HG03025 (cell line): ENCODE measurements around the gene EEF1A2.

ENCODE experiments used
- ATAC-seq: cut with Tn5 transposase; IDR thresholded peaks from one replicate; pipeline ENCODE4 v1.9.1; 2021; ENCODE audit warnings: mild to moderate bottlenecking, moderate library complexity; ENCODE audit not compliant: unreplicated experiment, low FRiP score

The EEF1A2 gene

GRCh38 chr20:63498960-63499337 is at the start of gene EEF1A2:
EEF1A2 (minus strand) TSS chr20:63499083; CDS start chr20:63497763, 1,320 bp downstream.
- ATAC-seq: no peak

GRCh38 chr20:63548542-63548941 is 49.7 kb upstream of the EEF1A2 start:
- no peak for ATAC-seq

DNA sequence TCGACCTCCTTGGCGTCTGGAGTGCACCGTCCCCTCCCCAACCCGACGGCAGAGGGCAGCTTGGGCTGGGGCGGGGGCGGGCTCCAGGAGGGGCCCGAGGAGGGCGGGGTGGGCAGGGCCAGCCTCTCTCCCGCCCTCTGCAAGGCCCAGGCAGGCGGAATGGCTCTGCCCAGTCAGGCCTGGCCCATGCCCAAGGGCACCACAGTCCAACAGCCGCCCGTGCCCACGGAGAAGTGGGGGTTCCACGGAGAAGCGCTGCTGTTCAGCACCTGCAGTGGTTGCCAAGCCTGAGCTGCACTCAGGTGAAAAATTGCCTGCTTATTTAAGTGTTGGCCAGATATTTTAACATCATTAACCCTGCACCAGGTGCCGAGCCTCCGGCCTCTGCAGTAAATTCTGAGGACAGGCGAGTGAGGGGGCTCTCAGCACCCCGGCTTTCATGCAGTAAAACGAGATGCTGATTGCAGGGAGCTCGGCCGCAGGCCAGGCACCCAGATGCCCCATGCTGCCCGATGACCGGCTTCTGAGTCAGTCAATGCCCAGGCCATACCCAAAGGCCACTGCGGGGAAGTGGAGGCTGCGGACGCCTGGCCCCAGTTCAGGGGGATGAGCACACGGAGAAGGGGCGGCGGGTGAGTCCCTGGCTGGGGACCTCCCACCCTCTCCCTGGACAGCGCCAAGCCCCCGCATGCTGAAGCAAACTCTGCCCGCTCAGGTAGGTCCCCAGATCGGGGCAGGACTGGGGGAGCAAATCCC is 49.0 kb upstream of the EEF1A2 start, which contains the start of gene SRMS:
Gene SRMS (minus strand): TSS at position 25 of the 756 bp plus-strand sequence. CDS start 286 bp downstream, outside the sequence.
- ATAC-seq: no peak

GRCh38 chr20:63546956-63547724 is 48.3 kb upstream of the EEF1A2 start:
- ATAC-seq: no peak

DNA sequence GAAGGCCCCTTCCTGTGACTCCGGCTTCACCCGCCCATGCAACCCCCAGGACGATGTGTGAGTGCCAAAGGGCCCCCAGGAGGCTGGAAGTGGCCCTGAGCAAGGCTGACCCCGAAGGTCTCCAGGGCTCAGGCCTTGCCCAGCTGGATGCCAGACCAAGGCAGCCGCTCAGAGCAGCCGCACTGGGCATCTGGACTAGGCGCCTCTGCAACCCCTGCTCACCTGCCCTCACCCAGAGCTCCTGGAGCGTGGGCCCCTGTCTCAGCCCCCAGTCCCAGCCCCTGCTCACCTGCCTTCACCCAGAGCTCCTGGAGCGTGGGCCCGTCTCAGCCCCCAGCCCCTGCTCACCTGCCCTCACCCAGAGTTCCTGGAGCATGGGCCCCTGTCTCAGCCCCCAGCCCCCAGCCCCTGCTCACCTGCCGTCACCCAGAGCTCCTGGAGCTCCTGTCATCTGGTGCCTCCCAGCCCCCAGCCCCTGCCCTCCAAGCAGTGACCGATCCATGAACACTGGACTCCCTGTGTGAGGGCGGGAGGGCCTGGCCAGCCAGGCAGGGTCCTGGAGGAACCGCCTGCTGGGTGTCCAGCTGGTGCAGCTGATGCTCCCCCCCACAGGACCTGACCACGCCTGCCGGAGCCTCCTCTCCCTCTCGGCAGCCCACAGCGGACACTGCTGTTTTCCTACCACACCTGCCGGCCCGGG is 47.5 kb upstream of the EEF1A2 start:
- no peak for ATAC-seq

- no peak for ATAC-seq
Measured at GRCh38 chr20:63545814-63546213, 46.9 kb upstream of the EEF1A2 start.

DNA sequence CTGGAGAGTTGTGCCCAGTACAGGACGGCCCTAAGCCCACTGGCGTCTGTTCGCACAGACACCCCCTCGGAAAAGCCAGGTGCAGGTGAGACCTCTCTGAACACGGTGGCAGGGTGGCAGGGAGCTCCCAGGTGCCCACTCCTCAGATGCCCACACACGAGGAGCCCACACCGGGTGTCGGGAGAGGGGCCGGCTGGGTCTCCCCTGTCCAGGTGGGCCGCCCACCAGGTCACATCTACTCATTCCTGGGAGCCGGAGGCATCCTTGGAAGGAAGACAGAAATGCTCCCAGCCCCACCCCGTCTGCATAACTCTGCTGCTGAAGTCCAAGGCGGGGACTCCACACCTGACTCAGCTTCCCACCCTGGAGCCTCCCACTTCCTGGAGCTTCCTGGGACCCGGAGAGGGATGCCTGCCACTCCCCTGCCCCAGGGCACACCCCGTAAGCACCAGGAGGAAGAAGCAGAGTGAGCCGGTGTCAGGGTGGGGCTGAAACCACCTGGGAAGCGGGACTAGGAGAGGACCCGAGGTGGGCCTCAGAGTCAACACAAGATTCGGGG is 46.2 kb upstream of the EEF1A2 start:
- ATAC-seq: no peak

DNA sequence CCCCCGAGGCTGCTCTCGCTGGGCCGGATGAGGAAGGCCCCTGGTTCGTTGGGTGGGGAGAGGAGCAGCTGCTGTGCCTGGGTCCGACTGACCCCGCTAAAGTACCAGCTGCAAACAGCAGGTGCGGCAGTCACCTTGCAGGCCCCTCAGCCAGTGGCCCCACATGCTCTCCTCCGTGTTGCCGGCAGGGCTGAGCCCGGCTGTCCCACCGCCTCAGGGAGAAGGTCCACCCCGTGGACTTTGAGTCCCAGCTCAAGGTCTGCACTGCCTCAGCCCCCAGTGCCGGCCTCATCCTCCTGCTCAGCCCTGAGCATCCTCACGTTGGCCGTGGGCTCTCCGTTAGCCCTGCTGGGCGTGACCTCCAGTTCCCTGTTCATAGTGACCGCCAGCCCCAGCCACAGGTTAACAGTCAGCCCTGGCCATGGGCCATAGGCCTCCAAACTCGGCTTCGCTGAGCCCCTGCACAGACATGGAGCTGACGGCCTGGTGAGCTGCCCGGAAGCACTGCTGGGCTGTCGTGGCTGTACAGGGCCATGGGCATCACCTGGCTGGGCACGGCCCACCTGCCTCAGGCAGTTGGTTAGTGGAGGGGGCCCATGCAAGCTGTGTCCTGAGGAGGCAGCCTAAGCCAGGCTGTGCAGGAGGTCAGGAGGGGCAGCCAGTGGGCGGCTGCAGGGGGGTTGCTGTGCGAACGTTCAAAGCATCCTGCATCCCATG is 45.5 kb upstream of the EEF1A2 start:
- no peak for ATAC-seq

- ATAC-seq: no peak
Measured at GRCh38 chr20:63543733-63544132, 44.9 kb upstream of the EEF1A2 start.

- ATAC-seq: no peak
Measured at GRCh38 chr20:63543131-63543530, 44.2 kb upstream of the EEF1A2 start.

DNA sequence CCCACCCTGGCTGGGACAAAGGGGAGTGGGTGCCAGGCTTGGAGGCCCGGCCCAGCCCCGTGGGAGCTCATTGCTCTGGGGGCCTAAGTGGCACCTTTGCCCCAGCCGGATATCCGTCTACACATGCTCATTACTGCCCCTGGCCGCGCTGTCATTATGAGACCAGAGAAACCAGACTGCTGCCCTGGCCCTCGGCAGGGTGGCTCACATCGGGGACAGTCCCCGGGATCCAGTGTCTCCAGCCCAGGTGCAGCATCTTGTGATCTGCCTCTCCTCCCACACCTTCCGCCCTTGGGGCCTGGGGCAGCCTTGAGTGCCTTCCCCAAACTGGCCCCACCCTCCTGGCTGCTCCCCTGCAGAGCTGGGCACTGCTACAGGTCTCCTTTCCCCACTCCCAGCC is 43.8 kb upstream of the EEF1A2 start:
- ATAC-seq: no peak

DNA sequence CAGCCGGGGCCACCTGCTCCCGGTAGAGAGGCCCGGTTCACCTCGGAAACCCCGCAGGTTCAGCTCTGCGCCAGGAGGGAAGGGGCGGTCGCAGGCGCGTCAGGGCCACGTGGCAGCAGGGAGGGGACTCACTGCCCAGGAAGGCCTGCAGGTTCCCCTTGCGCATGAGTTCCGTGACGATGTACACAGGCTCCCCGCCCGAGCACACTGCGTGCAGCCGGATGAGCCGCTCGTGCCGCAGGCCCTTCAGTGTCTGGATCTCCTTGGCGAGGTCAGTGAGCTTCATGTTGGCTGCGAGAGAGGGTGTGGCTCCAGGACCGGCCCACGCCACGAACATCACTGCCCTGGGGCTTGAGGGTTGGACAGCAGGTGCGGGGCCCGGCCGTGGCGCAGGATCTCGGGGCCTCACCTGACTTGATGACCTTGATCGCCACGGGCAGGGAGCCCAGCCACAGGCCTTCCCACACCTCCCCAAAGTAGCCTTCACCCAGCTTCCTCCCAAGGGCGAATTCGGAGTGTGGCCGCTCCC is 43.2 kb upstream of the EEF1A2 start:
- no peak for ATAC-seq

- ATAC-seq: no peak
Measured at GRCh38 chr20:63541371-63541770, 42.5 kb upstream of the EEF1A2 start.

DNA sequence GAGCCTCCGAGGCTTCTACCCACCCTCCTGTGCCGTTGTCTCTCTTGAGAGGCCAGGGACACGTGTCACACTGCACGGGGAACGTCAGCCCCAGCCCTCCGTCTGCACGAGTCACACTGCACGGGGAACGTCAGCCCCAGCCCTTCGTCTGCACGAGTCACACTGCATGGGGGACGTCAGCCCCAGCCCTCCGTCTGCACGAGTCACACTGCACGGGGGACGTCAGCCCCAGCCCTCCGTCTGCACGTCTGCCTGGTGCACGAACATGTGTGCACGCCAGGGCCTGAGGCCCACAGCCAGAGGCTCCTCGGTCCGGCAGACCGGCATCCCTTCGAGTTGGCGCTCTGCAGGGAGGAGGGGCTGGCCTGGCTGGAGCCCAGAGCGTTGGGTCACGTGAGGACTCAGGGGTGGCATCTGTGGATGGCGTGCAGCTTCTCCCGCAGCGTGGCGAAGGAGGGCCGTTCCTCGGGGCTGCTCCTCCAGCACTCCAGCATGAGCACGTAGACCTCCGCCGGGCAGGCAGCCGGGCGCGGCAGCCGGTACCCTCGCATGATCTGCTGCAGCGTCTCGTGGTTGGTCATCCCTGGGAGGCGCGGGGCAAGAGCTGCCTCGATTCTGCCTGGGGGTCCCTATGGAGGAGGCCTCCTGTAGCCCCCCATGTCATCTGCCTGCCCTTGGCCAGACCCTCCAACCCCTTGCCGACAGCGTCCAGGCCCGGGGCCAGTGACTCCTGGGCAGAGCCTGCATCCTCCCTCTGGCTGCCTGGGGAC is 41.7 kb upstream of the EEF1A2 start:
- ATAC-seq: no peak

DNA sequence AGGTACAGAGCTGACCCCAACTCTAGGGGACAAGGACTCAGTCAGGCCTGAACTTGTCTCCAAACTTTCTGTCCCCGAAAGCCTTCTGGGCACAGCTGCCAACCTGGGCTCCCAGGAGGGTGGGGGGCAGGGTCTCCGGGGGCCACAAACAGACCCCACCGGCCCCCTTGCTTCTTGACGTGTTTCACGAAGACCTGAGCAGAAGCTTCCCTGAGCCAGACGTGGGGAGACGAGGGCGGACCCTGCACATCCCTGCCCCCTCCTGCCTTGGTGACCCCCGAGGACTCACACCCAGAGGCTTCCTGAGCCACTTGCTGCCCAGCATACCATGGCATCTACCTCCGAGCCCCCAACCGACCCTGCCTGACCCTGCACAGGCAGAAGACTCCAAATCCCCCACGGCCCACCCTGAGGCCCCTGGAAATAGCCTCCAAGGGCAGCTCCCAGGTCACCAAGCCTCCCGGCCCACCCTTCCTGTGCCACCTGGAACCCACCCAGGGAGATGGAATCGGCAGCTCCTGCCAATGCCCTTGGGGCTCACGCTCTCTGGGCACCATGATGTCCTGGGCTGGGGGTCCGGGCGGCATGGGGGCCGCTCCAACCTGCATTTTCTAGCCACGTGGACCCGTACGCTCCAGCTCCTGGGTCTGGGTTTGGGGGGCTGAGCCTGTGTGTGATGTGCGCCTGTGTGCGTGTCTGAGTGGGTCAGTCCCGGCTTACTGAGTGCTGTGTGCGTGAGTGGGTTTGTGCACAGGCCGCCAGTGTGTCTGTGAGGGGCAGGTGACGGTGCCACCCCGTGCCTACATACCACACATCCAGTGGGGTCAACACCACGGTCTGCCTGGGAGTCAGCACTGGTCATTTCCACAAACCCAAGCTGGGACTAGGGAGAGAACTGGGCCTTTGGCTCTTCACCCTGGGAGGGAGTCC is 40.8 kb upstream of the EEF1A2 start:
- no peak for ATAC-seq

DNA sequence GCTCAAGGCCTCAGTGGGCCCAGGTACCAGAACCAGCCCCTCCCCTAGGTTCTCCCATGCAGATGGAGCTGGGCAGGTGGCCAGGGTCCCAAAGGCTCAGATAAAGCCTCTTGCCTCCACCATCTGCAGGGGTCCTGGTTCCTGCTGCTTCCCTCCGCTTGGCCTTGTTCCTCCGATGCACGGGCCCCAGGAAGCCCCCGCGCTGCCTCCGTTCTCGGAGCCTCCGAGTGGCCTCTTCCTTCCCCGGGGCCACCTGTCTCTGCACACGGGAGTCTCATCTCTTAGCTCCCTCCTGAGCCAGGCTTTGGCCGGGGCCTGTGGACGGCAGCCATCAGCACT is 40.2 kb upstream of the EEF1A2 start:
- no peak for ATAC-seq

GRCh38 chr20:63538204-63539091 is 39.6 kb upstream of the EEF1A2 start:
- ATAC-seq: no peak
